H4 (cell line): ENCODE results near the gene FBXL15. TPM values are rescaled to one million over a fixed set of nuclear protein-coding genes. Genes with fewer than 3 reads are reported as not detected.

Experiments used
- DNase-seq: peaks from one replicate; pipeline ENCODE4 v3.0.0-alpha.2; 2015; ENCODE audit warnings: low spot score
- total RNA-seq: library from RNA; depleted of rRNA; stranded (reverse); fragments of >200 nt; shearing (Covaris generic); gene quantifications from 2 replicates; pipeline ENCODE4 v1.2.3, GENCODE V29; 2014; rRNA removed

Gene FBXL15
- total RNA-seq, 1 experiment from 2014 or later, result 7.3 TPM

DNA sequence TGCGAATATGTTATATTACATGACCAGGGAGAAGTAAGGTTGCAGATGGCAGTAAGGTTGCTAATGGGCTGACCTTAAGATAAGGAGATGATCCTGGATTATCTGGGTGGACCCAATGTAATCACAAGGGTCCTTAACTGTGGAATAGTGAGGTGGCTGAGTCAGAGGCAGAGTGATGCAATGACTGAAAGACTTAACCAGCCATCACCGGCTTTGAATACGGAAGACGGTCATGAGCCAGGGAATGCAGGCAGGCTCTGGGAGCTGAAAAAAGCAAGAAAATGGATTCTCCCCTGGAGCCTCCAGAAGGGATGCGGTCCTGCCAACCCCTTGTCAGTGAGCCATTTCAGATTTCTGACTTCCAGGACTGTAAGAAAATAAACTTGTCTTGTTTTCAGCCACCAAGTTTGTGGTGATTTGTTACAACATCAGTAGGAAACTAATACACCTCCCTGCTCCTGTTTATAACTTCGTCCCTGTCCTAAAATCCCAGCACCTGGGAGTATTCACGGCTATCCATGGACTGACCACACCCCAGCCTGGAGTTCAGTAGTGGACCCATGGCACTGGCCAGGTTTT lies 35.3 kb downstream of the FBXL15 start:
- DNase-seq, result peak; percentile 85

DNA sequence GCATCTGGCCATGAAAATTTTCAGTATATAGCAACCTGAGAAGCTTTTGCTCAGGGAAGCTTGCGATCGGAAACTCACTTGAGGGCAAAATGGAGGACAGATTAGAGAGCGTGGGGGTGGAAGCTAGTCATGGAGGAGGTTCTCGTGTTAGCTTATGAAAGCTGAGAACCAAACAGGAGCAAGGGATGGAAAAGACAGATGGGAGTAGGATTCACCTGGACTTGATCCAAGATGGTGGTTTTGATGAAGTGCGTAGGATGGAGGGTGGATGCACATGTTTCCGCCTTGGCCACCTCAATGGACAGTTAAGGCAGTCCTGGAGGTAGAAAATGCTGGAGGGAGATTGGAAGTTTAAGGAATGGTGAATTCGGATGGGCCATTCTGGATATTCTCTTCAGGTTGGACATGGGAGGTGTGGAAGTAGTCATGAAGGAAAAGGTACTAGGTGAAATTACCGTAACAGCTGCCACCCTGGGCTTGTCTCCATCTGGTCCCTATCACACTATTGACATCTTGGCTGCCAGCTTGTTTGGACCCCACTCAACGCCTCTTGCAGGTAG lies 37.0 kb downstream of the FBXL15 start:
- no peak for DNase-seq

DNA sequence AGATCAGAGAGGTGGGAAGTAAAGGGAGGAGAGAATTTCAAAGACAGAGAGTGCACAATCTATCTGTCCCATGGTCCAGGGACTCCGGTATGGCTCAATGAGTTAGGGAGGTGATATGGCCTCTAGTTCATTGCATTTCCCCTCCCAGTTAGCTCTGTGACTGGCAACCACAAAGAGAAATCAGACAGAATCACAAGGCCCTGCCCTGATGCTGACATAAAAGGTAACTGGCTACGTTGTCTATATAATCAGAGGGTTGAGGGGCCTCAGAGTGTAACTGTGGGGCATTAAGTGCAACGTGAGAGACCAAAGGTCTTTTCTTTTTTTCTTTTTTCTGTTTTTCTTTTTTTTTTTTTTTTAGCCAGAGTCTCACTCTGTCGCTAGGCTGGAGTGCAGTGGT lies 38.0 kb downstream of the FBXL15 start:
- no peak for DNase-seq

DNA sequence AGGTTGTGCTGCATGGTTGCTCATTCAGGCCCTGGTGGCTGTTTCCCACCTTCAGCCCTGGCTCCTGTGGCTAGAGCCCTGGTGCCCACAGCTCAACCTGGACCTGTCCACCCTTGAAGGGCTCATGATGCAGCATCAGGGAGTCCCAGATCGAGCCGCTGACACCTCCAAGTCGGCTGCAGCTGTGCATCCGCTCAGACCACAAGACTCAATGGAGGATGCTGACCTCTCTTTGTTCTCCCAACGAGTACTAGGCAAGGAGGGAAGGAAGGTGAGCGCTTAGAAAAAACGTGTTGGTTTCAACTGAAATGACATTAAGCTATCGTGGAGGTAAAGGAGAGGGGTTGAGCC lies 40.2 kb downstream of the FBXL15 start:
- DNase-seq, result no peak

DNA sequence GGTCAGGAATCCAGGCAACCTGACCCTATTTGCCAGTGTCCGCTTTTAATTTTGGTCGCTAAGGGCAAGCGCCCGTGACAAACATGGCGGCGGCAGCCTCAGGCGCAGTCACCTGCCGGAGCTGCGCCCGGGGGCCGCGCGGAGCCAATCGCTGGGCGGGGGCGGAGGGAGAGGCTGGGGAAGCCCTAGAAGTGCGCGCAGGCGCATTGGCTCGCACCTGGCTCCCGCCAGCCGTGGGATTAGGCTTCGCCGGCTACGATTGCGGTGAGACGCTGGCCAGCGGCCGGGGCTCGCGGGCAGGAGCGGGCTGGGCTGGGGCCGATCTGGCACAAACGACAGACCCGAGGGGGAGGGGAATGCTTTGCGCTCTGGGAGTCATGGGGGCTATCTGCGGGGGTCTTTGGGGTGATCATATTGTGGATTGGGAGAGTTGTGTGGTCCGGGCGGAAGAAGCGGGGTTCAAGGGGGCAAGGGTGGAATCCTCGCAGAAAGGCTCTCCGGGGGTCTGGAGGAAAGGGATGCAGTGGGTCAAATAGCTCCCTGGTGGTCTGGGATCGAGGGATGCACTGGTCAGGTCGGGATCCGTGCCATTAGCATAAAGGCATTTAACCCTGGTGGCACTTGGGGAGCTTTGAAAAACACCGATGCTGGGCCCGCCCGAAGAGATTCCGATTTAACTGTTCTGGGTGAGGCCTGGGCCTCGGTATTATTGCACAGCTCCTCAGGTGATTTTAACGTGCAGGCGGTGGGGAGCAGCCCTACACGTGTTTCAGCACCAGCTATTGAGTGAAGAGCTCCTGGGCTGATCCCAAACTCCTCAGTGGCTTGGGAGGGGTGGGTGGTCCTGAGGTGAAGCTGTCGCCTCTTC lies 40.8 kb downstream of the FBXL15 start:
- peak; percentile 83 for DNase-seq

DNA sequence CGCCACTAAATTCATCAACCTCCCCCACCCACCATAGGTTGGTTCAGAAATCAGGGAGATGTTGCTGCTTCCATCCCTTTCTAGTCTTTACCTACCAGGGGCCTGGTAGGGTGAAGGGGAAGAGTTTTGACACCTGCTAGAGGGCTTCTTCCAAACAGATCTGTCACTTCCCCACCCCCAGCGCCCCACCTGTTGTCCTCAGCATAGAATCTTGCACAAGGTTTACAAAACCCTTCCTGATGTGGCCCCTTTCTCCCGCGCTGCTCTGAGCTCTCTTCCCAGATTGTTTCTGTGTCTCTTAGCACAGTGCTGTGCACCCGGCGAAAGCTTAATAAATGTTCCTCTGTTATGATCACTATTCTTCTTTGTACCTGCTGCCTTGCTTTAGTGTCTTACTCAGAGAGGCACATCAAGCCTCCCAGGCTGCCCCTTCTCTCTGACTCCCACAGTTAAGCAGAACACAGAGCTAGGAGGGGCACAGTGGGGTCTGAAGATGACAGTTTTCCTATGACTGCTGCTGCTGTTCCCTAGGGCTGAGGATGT lies 41.9 kb downstream of the FBXL15 start:
- DNase-seq, result no peak

DNA sequence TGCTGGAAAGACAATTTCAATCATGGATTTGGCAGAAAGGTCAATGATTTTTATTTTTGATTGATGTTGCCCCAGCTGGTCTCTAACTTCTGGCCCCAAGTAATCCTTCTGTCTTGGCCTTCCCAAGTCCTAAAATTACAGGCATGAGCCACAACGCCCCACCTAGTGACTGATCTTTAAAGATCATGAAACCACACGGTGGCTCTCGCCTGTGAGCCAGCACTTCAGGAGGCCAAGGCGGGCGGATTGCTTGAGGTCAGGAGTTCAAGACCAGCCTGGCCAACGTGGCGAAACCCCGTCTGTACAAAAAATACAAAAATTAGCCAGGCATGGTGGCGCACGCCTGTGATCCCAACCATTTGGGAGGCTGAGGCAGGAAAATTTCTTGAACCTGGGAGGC lies 43.3 kb downstream of the FBXL15 start:
- no peak for DNase-seq

DNA sequence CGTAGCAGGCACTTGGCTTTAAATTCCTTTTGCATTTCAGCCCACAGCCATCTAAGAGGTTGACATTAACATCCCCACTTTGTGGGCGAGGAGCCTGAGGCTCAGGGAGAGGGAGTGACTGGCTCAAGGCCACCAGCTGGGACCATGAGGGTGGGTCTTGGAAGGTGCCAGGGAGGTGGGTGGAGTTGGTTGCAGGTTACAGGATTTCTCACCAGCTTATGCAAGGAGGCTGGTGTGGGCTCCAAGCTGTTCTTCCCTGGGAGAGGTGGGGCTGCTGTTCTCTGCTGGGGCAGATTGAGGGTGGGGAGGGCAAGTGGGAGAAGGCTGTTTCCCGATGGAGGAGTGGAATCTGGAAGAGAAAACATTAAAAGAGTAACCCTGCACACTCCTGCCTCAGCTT lies 44.8 kb downstream of the FBXL15 start:
- DNase-seq, result no peak

DNA sequence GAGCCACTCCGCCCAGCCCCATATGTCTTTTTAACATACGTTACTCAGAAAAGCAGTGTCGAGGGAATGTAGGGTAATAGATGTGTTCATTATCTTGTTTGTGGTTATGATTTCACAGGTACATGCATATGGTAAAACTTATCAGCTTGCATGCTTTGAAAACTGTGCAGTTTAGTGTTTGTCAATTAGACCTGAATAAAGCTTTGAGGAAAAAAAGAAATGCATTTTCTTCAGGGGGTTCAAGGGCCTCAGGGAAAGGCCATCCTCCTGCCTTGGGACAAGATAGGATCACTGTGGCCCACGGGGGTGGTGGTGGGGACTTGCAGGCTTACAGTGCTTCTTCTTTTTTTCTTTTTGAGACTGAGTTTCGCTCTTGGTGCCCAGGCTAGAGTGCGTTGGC lies 46.7 kb downstream of the FBXL15 start:
- no peak for DNase-seq

DNA sequence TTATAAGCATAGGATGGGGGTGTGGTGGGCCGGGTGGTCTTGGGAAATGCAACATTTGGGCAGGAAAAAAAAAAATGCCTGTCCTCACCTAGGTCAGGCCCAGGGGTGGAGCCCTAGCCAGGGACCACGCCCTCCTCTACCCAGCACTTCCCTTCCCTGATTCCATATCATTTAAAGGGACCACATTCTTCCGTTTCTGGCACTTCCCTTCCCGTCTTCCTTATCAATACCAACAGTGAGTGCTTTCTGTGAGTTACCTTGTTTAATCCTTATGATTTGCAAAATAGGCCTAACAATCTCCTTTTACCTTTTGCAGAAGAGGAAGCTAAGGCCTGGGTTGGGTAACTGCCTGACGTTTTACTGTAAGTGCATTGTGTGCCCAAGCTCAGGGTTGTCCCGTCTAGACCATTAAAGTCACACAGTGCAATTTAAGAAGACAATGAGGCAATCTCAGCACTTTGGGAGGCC lies 47.4 kb downstream of the FBXL15 start:
- DNase-seq, result no peak

DNA sequence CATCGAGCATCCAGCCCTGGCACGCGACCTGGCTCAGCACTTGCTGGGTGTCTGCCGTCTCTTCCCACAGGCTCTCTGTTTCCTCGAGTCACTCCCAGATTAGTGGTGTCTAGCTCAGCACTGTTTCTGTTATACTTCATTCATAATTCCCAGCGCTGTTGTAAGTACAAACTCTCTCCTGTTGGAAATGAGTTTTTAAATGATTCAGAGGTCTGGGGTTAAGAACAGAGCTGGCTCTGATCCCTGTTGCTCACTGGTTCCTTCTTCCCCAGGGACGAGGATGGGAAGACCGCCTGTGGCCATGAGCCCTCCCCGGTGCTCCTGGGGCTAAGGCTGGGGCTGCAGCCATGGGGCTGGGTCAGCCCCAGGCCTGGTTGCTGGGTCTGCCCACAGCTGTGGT lies 48.0 kb downstream of the FBXL15 start:
- no peak for DNase-seq

DNA sequence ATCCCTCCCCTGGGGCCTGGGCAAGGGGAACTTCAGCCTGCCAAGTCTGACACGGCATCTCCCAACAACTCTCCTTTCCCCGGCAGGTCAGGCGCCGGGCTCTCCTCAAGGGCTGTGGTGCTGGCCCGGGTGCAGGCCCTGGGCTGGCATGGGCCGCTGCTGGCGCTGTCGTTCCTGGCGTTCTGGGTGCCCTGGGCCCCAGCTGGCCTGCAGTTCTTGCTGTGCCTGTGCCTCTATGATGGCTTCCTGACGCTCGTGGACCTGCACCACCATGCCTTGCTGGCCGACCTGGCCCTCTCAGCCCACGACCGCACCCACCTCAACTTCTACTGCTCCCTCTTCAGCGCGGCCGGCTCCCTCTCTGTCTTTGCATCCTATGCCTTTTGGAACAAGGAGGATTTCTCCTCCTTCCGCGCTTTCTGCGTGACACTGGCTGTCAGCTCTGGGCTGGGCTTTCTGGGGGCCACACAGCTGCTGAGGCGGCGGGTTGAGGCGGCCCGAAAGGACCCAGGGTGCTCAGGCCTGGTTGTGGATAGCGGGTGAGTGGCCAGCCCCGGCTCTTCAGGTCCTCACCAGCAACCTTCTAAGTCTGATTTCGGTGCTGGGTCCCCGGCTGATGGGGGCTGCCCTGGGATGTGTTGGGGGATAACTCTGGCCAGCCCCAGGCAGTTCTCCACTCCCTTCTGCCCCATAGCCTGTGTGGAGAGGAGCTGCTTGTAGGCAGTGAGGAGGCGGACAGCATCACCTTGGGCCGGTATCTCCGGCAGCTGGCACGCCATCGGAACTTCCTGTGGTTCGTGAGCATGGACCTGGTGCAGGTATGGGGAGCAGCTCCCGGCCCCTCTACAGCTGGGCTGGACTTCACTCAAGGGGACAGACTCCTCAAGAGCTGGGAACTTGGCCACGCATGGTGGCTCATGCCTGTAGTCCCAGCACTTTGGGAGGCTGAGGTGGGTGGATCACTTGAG lies 50.2 kb downstream of the FBXL15 start:
- DNase-seq, result no peak

Other genes starting within 250 kb of the FBXL15 start
- not detected in 2 replicates for gene ELOVL3, start 194.5 kb upstream of the FBXL15 start, total RNA-seq
- not detected in 2 replicates for gene PITX3, start 179.3 kb upstream of the FBXL15 start, total RNA-seq
- gene GBF1, start 175.3 kb upstream of the FBXL15 start, total RNA-seq, result 24.6 and 30.1 TPM in 2 replicates
- gene NFKB2, start 25.1 kb upstream of the FBXL15 start, total RNA-seq, result 6.1 and 6.7 TPM in 2 replicates
- 0.06 TPM in 1 of 2 replicates, not detected in the other for gene PSD, start 2.1 kb upstream of the FBXL15 start, total RNA-seq
- 47.4 and 64.5 TPM in 2 replicates for gene CUEDC2, start 11.7 kb downstream of the FBXL15 start, total RNA-seq
- not detected in 2 replicates for gene C10orf95, start 30.7 kb downstream of the FBXL15 start, total RNA-seq
- 100 and 172 TPM in 2 replicates for gene ACTR1A, start 81.9 kb downstream of the FBXL15 start, total RNA-seq
- gene SUFU, start 83.1 kb downstream of the FBXL15 start, total RNA-seq, result 1.7 and 2.8 TPM in 2 replicates
- 15.8 and 18.5 TPM in 2 replicates for gene TRIM8, start 223.6 kb downstream of the FBXL15 start, total RNA-seq